ENCODE measurements around the gene IVL.

- no peak for TF ChIP-seq CTCF (IDR thresholded peaks at IDR 0.05; ENCODE audit: low read depth, low read length)
- TF ChIP-seq EZH2phosphoT487 (IDR thresholded peaks at IDR 0.05; ENCODE audit: low read depth): no peak
Observed at GRCh38 chr1:152957561-152957960, 49.2 kb downstream of the IVL start.

Measured in OCI-LY3 (cell line).